ACC112 (cell line): Measurements from ENCODE around the gene ADAMTS7.

Experiments used
- H2AFZ ChIP-seq: fragments of 200-600 bp; sonication (generic); one replicate; pipeline ENCODE4 v1.6.0; 2017; ENCODE audit warnings: antibody characterized with exemption, low read length; ENCODE audit not compliant: unreplicated experiment
- H3K27ac ChIP-seq: fragments of 200-600 bp; sonication (generic); 2 replicates; pipeline ENCODE4 v1.5.1; 2014; ENCODE audit warnings: low read depth, mild to moderate bottlenecking, antibody characterized with exemption, low read length, moderate library complexity
- H3K27me3 ChIP-seq: fragments of 200-600 bp; sonication (generic); 2 replicates; pipeline ENCODE4 v1.6.1; 2014; ENCODE audit warnings: mild to moderate bottlenecking, antibody characterized with exemption, low read length, moderate library complexity, mixed read lengths; ENCODE audit not compliant: insufficient read depth
- H3K36me3 ChIP-seq: fragments of 200-600 bp; sonication (generic); 2 replicates; pipeline ENCODE4 v1.6.1; 2016; ENCODE audit warnings: mild to moderate bottlenecking, antibody characterized with exemption, low read length, moderate library complexity, mixed read lengths; ENCODE audit not compliant: insufficient read depth
- H3K4me1 ChIP-seq: fragments of 200-600 bp; sonication (generic); one replicate; pipeline ENCODE4 v1.6.1; 2016; ENCODE audit warnings: low read length, mixed read lengths; ENCODE audit not compliant: insufficient read depth, unreplicated experiment, control insufficient read depth
- H3K4me3 ChIP-seq: fragments of 200-600 bp; sonication (generic); 2 replicates; pipeline ENCODE4 v1.5.1; 2014; ENCODE audit warnings: mild to moderate bottlenecking, low read depth, low read length
- H3K79me2 ChIP-seq: fragments of 200-600 bp; sonication (generic); one replicate; pipeline ENCODE4 v1.6.0; 2016; ENCODE audit warnings: low read length; ENCODE audit not compliant: control insufficient read depth, unreplicated experiment, insufficient read depth

Gene ADAMTS7

GRCh38 chr15:78716651-78717050 is 94.6 kb downstream of the ADAMTS7 start:
- Histone ChIP-seq H3K4me3 (no peak overlapping the region), H2AFZ (no peak overlapping the region), H3K27me3 (no peaks in the 10 kb centered on the region), H3K27ac (peak overlapping the region; percentile 68), H3K36me3 (no peaks in the 10 kb centered on the region), H3K79me2 (no peaks in the 10 kb centered on the region), H3K4me1 (peaks cover 16% of the 10 kb centered on the region)

GRCh38 chr15:78715930-78716329 is 95.3 kb downstream of the ADAMTS7 start:
- no peaks in the 10 kb centered on the region for H3K36me3 ChIP-seq
- H3K4me3 ChIP-seq: no peak overlapping the region
- H3K79me2 ChIP-seq: no peaks in the 10 kb centered on the region
- no peak overlapping the region for H2AFZ ChIP-seq
- peaks cover 16% of the 10 kb centered on the region for H3K4me1 ChIP-seq
- H3K27me3 ChIP-seq: no peaks in the 10 kb centered on the region
- peak overlapping the region; percentile 84 for H3K27ac ChIP-seq

- no peak overlapping the region for H2AFZ ChIP-seq
- H3K4me1 ChIP-seq: peaks cover 16% of the 10 kb centered on the region
- no peaks in the 10 kb centered on the region for H3K79me2 ChIP-seq
- no peak overlapping the region for H3K4me3 ChIP-seq
- no peaks in the 10 kb centered on the region for H3K27me3 ChIP-seq
- H3K27ac ChIP-seq: peak overlapping the region; percentile 84
- H3K36me3 ChIP-seq: no peaks in the 10 kb centered on the region
Measured at GRCh38 chr15:78715434-78715833, 95.8 kb downstream of the ADAMTS7 start.

GRCh38 chr15:78714890-78715289 is 96.4 kb downstream of the ADAMTS7 start:
- H3K27me3 ChIP-seq: no peaks in the 10 kb centered on the region
- H3K4me1 ChIP-seq: peaks cover 16% of the 10 kb centered on the region
- no peak overlapping the region for H2AFZ ChIP-seq
- H3K36me3 ChIP-seq: no peaks in the 10 kb centered on the region
- H3K4me3 ChIP-seq: no peak overlapping the region
- H3K27ac ChIP-seq: peak overlapping the region; percentile 84
- H3K79me2 ChIP-seq: no peaks in the 10 kb centered on the region

- Histone ChIP-seq H3K4me1 (peaks cover 19% of the 10 kb centered on the region), H3K79me2 (no peaks in the 10 kb centered on the region), H3K4me3 (no peak overlapping the region), H3K27me3 (peaks cover 9% of the 10 kb centered on the region), H3K27ac (no peak overlapping the region), H3K36me3 (no peaks in the 10 kb centered on the region), H2AFZ (no peak overlapping the region)
Measured at GRCh38 chr15:78712797-78713515, 98.3 kb downstream of the ADAMTS7 start.

GRCh38 chr15:78711638-78712037 is 99.6 kb downstream of the ADAMTS7 start:
- Histone ChIP-seq H3K79me2 (no peaks in the 10 kb centered on the region), H3K27me3 (peaks cover 22% of the 10 kb centered on the region), H3K4me1 (peaks cover 15% of the 10 kb centered on the region), H3K4me3 (no peak overlapping the region), H2AFZ (no peak overlapping the region), H3K36me3 (no peaks in the 10 kb centered on the region), H3K27ac (no peak overlapping the region)

- Histone ChIP-seq H3K27me3 (peaks cover 30% of the 10 kb centered on the region), H3K36me3 (no peaks in the 10 kb centered on the region), H3K4me1 (peaks cover 2% of the 10 kb centered on the region), H3K79me2 (no peaks in the 10 kb centered on the region), H2AFZ (peak overlapping the region; percentile 64), H3K4me3 (peak overlapping the region; percentile 59), H3K27ac (no peak overlapping the region)
Measured at GRCh38 chr15:78709263-78709882, 101.9 kb downstream of the ADAMTS7 start.
